ENCODE measurements around the gene TTYH3.
A peak's percentile ranks its signal among the peaks of the same experiment; 100 is the strongest.
"Not testable (repeated sequence)": the region's sequence is repeated elsewhere in the genome, so short reads cannot be mapped to it uniquely, and the experiment has no call there.

The TTYH3 gene

GRCh38 chr7:2603044-2603965 is 28.5 kb upstream of the TTYH3 start:
- DNase-seq, result no peak

GRCh38 chr7:2604608-2605174 is 27.1 kb upstream of the TTYH3 start:
- DNase-seq, result no peak

- DNase-seq, result no peak
Observed at GRCh38 chr7:2605608-2606538, 25.9 kb upstream of the TTYH3 start.

DNA sequence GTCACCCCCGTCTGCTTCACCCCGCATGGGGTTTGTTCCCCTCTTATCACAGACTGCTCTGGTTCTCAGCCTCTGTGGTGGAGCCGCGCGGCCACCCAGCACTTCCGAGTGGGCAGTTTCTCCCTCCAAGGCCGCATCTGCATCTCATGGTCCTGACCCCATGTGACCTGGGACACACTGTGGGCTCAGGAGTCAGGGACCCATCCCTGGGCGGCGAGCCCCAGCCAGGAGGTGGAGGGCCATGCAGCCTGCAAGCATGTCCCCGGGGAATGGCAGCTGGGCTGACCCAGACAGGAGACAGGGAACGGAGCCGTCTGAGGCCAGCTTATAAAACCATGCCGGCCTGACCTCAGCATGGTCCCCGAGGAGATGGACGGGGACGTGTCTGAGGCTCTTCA is 25.2 kb upstream of the TTYH3 start:
- no peak for DNase-seq

- no peak for DNase-seq
Observed at GRCh38 chr7:2607122-2607922, 24.5 kb upstream of the TTYH3 start.

- no peak for DNase-seq
Observed at GRCh38 chr7:2607923-2608904, 23.6 kb upstream of the TTYH3 start.

- DNase-seq, result peak; percentile 56
Observed at GRCh38 chr7:2608921-2609411, 22.8 kb upstream of the TTYH3 start.

DNA sequence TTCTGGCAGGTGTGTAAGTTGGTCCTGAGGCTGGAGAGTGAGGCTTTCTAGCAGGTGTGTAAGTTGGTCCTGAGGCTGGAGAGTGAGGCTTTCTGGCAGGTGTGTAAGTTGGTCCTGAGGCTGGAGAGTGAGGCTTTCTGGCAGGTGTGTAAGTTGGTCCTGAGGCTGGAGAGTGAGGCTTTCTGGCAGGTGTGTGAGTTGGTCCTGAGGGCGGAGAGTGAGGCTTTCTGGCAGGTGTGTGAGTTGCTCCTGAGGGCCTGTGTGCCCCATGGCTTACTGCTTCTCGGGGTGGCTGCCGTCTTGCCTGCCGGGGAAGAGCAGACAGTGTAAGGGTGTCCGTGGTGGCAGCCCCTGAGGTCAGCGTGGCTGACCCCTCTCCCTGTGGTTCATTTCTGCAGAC is 22.1 kb upstream of the TTYH3 start:
- not testable (repeated sequence) for DNase-seq

DNA sequence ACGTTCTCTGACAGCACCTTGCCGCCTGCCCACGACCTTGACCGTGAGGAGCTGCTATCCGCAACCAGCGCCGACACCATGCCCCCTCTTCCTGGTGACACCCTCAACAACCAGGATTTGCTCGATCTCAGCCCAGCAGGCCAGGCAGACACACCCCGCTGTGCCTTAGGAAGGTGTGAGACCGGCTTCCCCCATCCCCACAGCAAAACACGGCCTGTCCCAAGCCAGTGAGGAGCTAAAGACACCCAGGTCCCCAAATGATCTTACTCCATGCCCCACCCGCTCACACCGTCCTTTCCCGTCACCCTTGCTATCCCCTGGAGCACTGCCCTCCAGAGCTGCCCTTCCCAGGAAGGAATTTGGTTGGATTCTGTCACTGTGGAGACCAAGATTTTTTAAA is 21.3 kb upstream of the TTYH3 start:
- DNase-seq, result no peak

DNA sequence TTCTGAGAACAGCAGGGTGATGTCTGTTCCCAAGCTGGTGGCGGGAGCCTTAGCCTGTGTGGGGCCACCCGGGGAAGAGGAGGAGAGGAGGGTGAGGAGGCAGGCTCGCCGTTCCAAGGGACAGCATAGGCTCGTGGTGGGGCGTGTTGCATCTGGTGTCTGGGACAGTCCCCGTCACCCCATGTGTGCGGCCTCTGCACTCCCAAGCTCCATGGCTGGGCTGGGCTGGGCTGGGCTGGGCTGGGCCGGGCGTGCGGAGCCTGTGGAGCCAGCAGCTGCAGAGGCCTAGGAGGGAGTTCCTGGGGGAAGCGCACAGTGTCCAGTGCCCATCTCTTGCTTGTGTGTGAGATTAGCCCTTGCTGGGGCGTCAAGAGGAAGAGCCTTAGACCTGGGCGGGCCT is 20.9 kb upstream of the TTYH3 start:
- DNase-seq, result no peak

DNA sequence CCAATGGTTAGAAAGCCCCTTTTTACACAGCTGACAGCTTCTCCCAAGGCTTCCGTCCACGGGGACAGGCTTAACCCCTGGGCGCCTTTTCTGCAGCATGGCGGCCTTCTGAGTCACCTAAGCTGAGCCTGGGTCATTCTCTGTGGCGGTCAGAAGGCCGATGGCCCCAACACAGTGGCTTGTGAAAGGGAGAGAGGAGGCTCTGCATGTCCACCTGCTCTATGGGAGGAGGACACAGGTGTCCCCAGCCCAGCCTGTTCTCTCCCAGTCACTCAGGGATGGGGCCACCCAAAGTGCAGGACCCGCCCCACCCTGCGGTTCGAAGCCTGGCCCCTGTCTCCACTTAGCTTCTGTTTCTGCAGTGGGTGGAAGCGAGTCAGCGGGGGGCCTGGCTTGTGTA is 20.4 kb upstream of the TTYH3 start:
- no peak for DNase-seq

GRCh38 chr7:2611922-2612321 is 19.9 kb upstream of the TTYH3 start:
- DNase-seq, result no peak

DNA sequence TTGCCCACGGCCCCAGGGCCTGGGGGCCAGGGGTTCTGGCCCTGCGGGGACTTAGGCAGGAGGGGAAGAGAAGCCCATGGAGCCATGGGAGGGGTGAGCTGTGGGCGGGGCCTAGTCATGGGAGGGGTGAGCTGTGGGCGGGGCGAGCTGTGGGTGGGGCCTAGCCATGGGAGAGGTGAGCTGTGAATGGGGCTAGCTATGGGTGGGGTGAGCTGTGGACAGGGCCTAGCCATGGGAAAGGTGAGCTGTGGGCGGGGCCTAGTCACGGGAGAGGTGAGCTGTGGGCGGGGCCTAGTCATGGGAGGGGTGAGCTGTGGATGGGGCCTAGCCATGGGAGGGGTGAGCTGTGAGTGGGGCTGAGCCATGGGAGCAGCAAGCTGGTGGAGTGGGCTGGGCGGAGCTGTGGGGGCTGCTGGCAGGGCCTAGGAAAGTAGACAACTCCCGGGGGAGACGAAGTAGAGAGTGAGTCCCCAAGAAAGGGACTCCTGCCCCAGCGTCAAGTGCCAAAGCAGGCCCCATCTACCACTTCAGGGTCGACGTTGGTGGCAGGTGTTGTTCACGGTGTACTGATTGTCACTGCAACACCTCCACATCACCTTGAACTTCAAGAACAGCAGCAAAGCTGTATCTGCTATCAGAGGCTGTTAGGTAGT is 19.2 kb upstream of the TTYH3 start:
- DNase-seq, result no peak

DNA sequence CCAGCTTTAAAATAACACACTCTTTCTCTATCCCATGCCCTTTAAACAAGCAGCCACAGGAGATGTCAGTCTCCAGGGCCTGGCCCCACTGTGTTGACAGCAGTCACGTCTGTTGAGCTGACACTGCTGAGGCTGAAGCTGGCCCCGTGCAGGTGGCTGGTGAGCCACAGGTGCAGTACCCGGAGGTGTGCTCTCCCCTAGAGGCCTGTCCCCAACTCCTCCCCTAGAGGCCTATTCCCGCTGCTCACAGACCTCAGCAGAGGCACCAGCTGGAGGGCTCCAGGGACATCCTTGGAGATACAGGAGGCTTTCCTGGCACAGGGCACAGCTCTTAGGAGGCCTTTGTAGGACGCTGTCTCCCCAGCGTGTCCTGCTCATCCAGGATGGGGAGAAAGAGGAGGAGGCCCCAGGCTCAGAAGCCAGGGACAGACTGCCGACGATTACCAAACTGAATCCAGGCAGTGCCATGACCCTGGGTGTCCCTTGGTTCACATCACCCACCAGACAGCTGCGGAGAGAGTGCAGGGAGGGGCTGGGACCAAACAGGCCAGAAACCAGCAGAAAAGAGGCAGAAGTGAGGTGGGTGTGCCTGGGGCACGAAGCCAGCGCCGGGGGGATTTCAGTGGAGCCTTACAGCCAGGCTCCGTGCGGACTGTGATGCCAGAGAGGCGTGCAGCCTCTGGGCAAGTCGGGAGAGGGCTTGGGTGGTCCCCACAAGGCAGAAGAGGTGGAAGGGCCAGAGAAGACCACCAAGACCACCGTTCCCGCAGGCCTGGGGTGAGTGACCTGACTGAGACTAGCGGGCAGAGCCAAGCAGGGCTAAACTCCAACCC is 18.5 kb upstream of the TTYH3 start:
- no peak for DNase-seq

DNA sequence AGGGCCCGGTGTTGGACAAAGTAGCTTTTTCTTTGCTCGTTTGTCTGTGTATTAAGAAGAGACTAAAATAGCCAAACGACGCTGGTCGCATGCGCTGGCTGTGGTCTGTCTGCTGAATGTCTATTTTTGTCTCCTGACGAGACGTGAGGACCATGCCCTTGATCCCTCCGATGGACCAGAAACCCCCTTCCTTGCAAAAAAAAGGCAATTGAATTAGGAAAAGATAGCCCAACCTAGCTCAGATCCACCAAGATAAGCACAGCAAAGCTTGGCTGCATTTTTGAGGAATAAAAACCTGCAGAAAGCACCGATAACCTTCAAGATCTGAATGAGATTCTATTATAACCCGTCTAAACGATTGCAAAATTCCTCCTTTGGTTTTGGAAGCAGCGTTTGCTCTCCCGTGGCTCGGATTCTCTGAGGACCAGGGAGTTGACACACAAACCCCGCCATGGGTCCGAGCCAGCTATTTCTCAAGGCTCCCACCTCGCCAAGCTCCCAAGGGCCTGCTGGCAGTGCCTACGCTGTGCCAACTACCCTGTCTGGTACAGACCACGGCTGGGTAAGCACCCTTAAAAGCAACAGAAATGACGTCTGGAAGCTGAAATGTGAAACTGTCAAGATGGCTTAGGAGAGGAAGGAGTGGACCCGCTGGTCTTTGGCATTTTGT is 17.7 kb upstream of the TTYH3 start:
- no peak for DNase-seq

DNA sequence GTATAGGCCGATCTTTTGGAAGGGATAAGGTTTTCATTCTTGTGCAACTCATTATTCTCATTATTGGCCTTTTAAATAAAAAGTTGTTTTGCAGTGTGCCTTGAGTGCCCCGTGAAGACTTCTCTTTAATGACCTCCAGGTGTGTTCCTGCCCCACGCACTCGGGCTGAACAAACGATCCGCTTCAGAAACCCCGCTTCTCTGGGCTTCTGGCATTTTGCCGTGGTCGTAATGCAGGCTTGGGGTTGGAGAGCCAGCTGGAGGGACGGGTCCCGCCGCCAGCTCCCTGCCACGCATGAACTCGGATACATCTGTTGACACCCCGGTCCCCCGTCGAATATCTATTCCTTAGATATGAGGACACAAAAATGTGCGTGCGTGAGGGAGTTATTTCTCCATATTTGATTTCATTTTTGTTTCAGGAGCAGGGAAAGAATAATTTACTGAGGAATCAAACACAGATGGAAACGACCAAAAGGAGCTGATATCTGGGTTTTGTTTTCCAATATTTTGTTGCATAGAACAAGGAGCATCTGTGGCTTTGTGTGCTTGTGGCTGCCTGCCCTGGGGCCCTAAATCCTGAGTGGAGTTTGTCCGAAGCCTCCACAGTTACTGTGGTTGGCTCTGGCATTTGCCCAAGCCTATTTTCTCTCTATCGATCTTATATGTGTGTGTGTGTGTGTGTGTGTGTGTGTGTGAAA is 17.0 kb upstream of the TTYH3 start:
- DNase-seq, result no peak

DNA sequence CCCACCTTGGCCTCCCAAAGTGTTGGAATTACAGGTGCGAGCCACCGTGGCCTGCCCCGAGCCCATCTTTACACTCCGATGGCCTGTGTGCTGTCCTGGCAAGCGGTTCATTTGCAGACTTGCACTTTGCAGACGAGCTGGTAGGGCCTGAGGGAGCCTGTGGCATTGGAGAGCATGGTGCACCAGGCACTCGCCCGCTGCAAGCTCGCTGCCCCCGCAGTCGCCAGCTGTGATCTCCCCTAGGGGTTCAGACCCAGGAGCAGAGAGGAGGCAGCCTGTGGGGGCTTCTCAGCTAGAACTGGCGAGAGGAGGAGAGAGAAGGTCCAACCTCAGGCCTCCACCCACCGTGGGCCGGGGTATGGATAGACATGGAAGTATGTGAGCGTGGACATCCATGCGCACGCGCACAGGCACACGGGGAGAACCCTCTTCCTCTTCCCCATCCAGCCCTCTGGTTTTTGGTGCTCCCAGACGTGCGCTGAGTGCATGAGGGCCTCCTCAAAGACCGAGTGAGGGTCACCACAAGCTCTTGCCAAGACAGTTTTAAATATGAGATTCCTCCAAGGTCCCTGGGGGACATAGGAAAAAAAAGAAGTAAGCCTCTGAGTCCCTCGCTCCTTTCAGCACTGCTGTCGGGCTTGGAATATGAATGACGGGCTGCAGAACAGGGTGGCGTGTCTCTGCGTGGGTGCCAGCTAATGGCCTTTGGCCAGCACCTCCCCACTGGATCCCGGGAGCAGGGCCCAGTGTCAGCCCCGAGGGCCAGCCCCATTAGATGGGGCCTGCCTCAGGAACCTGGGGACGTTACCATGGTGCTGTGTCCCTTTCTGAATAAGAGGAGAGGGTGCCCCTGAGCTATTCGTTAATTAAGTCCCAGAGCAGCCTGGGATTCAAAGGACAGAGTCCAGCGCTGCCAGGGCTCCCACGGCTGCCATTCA is 15.1 kb upstream of the TTYH3 start:
- DNase-seq, result no peak

Measured in fibroblast of upper back skin (primary cell).